Kidney epithelial cell (primary cell): Measurements from ENCODE around the gene COMP. TPM values are rescaled to one million over a fixed set of nuclear protein-coding genes. Genes with fewer than 3 reads are reported as not detected.

Experiments
- DNase-seq: peaks from one replicate; pipeline ENCODE4 v3.0.0-alpha.2; 2010; ENCODE audit warnings: low read depth
- H3K27me3 ChIP-seq: 2 replicates; pipeline ENCODE4 v1.6.0; 2011; ENCODE audit warnings: low read length; ENCODE audit not compliant: control insufficient read depth, insufficient read depth
- H3K36me3 ChIP-seq: 2 replicates; pipeline ENCODE4 v1.5.1; 2011; ENCODE audit warnings: low read length; ENCODE audit not compliant: control insufficient read depth, insufficient read depth
- H3K4me3 ChIP-seq: 2 replicates; pipeline ENCODE4 v1.5.1; 2011; ENCODE audit warnings: low read depth, mild to moderate bottlenecking, control low read depth, low read length
- total RNA-seq: library from RNA; depleted of rRNA; stranded (reverse); fragments of >200 nt; gene quantifications from 2 replicates; pipeline ENCODE4 v1.2.3, GENCODE V29; 2015
- TF ChIP-seq, protein P1 (sequence below): IDR thresholded peaks from 2 replicates; pipeline ENCODE4 v1.5.1; 2011; ENCODE audit warnings: mild to moderate bottlenecking, moderate library complexity, low read length, control low read depth, inconsistent platforms; ENCODE audit not compliant: insufficient read depth, poor library complexity, severe bottlenecking

Gene COMP
- total RNA-seq, 1 donor from 2014 or later, result not detected

DNA sequence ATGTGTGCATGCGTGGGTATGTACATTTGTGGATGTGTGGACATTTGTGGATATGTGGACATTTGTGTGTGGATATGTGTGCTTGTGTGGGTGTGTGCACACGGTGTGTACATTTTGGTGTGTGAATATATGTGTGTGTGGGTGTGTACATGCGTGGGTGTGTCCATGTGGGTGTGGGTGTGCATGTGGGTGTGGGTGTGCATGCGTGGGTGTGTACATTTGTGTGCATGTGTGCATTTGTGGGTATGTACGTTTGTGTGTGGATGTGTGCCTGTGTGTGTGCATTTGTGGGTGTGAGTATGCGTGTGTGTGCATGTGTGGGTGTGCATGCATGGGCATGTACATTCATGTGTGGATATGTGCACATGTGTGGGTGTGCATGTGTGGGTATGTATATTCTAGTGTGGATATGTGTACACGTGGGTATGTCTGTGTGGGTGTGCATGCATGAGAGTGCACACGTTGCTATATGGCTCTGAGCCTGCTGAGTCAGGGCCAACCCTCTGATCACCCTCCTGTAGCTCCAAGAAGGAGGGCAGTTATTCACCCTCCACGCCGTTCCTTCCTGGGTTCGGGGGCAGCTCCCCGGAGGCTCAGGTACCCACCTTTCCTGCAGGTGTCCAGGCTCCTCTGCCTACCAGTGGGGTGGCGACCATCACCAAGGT is 20.3 kb downstream of the COMP start:
- Histone ChIP-seq H3K27me3 (peaks cover 11% of the 10 kb centered on the region), H3K4me3 (no peak overlapping the region), H3K36me3 (no peaks in the 10 kb centered on the region)
- DNase-seq, result no peak
- TF ChIP-seq, protein P1, sequence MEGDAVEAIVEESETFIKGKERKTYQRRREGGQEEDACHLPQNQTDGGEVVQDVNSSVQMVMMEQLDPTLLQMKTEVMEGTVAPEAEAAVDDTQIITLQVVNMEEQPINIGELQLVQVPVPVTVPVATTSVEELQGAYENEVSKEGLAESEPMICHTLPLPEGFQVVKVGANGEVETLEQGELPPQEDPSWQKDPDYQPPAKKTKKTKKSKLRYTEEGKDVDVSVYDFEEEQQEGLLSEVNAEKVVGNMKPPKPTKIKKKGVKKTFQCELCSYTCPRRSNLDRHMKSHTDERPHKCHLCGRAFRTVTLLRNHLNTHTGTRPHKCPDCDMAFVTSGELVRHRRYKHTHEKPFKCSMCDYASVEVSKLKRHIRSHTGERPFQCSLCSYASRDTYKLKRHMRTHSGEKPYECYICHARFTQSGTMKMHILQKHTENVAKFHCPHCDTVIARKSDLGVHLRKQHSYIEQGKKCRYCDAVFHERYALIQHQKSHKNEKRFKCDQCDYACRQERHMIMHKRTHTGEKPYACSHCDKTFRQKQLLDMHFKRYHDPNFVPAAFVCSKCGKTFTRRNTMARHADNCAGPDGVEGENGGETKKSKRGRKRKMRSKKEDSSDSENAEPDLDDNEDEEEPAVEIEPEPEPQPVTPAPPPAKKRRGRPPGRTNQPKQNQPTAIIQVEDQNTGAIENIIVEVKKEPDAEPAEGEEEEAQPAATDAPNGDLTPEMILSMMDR, result no peak

DNA sequence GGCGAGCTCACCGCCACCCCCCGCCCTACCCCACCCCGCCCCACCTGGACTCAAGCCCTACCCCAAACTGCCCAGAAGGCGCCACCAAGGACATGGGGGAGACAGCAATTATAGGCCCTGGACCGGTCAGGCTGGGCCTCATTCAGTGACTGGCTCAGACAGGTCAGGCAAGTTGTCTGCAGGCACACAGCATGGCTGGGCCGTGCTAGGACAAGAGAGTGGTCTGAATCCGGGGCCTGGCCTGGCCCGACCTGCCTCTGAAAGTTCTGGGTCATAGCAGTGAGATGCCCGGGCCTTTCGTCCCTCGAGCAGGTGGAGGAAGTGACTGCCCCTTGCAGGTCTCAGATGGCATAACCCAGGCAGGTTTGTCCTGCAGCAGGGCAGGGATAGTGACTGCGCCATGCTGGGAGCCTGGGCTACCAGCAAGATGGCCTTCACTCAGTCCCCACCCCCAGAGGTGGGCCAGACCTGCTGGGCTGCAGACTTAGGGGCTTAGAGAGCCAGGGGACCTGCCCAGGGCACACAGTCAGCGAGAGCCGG is 21.0 kb downstream of the COMP start:
- H3K36me3 ChIP-seq, result no peaks in the 10 kb centered on the region
- no peak overlapping the region for H3K4me3 ChIP-seq
- DNase-seq, result no peak
- peaks cover 11% of the 10 kb centered on the region for H3K27me3 ChIP-seq
- TF ChIP-seq, protein P1, result no peak

DNA sequence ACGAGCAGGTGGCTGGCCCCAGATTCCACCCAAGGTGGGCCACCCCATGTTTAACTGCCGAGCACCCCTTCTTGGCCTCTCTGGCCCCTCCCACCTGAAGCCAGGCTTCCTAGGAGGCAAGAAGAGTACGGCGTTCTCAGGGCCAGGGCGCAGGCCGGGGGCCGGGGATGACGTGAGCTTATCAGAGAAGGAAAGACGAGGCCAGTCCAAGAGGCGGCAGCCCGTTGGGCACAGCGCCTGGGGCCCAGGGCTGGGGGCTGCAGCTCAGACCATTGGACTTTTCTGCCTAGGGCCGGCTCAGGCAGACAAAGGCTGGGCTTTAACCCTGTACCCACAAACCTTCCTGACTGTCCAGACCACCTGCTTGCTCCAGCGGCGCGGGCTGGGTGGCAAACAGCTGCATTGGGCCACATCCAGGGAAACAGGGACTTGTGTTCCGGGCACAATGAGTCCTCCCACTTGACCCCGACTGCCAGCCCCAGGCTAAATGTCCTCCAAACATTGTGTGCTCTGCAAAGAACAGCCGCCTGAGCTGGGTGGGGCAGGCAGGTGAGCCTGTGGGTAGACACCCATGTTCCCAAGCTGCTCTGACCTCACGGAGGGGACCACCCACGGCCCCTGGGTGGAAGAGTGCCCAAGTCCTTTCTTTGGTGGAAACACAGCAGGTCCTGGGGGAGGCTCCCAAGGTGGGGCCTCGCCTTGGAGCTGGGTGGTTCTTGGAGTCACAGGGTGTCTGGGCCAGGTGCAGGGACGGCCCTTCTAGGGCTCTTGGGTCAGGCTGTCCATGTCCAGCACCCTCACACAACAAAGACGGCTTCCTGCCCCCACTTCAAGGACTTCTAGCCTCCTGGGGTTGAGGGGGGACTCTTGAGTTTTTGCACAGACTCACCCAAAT is 21.9 kb downstream of the COMP start:
- TF ChIP-seq, protein P1, result no peak
- DNase-seq, result no peak
- H3K36me3 ChIP-seq, result no peaks in the 10 kb centered on the region
- peaks cover 11% of the 10 kb centered on the region for H3K27me3 ChIP-seq
- H3K4me3 ChIP-seq, result no peak overlapping the region

DNA sequence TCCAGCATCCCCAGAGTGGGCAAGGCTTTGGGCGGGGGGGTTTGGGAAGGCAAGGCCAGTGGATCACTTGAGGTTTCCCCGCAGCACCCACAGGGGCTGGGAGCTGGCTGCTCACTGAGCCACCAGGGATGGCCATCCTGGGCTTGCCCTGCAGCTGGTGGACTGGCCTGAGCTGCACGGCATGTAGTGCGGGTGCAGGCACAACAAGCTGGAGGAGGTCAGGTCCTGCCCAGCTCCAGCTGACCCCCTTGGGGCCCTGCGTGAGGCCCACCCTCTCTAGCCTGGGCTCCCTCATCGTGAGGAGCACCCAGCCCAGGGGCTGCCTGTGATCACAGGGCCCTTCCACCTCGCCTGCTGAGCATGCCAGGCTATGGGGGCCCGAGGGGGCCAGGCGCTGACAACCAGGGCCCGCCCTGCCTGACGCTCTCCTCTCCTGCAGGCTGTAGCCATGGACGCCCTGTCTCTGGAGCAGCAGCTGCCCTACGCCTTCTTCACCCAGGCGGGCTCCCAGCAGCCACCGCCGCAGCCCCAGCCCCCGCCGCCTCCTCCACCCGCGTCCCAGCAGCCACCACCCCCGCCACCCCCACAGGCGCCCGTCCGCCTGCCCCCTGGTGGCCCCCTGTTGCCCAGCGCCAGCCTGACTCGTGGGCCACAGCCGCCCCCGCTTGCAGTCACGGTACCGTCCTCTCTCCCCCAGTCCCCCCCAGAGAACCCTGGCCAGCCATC is 22.9 kb downstream of the COMP start:
- TF ChIP-seq, protein P1, result peak; percentile 29
- peaks cover 10% of the 10 kb centered on the region for H3K27me3 ChIP-seq
- H3K4me3 ChIP-seq, result no peak overlapping the region

DNA sequence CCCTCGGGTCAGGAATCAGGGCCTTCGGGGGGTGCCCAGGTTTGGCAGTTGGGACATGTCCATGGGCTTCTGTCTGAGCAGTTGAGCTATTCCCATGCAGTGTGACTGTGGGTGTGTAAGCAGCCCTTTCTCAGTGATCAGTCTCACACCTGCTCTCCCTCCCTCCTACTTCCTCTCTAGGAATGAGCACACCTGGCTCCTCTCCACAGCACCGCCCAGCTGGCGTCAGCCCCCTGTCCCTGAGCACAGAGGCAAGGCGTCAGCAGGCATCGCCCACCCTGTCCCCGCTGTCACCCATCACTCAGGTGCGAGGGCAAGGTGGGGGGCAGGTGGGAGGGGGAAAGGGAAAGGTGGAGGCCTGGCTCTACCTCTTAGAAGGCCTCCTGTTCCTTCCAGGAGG is 25.9 kb downstream of the COMP start:
- H3K27me3 ChIP-seq, result peaks cover 3% of the 10 kb centered on the region
- TF ChIP-seq, protein P1, result no peak
- no peak overlapping the region for H3K4me3 ChIP-seq
- H3K36me3 ChIP-seq, result no peaks in the 10 kb centered on the region
- DNase-seq, result no peak

More for the DNA sequence above, 22.9 kb downstream of the COMP start:
- no peak for DNase-seq
- H3K36me3 ChIP-seq, result no peaks in the 10 kb centered on the region
